NCI-H345 treated with DMSO at 0.1 percent for 48 hours (cell line): ENCODE data around the gene EPGN.

Source experiments
- DNase-seq: peaks from one replicate; lab custom pipeline; 2025; ENCODE audit not compliant: unreplicated experiment; lab: John Stamatoyannopoulos, UW

Gene EPGN

DNA sequence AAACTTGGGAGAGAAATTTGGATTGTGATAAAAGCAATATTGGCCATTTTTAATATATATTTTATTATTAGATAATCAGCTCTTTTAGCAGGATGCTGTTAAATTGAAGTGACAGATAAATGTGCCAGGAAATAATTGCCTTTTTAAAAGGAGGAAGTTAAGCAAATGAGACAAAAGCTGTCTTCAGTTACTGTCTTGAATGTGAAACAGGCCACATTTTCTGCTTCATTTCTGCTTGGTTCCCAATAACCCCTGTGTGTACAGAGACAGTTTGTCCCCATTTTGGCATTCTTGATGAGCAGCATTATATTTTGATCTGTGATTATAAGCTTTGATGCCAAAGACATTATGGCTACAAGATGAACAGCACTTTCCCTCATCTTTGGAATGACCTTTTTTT, 953 bp downstream of the EPGN start:
- DNase-seq: no peak

DNA sequence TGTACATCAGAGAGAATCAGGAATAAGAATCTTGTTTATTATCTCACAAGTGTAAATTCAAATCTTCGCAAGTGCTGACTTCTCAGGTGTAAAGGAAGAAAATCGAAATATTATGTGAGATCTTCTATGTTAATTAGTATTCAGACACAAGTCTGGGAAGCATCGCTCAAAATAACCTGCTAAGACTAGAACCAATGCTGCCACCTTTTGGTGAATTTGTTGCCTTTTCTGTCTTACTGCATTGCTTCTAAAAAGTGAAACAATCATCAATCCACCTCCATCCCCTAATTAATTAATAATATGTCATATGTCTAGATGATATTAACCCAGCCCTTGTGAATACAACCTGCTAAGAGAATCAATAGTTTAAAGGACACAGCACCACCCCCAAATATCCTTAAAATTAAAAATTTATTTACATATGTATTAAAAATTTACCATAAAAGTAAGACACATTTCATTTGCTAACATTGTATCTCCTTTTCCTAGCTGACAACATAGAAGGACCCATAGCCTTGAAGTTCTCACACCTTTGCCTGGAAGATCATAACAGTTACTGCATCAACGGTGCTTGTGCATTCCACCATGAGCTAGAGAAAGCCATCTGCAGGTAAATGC, 3.5 kb downstream of the EPGN start:
- peak; percentile 24 for DNase-seq

DNA sequence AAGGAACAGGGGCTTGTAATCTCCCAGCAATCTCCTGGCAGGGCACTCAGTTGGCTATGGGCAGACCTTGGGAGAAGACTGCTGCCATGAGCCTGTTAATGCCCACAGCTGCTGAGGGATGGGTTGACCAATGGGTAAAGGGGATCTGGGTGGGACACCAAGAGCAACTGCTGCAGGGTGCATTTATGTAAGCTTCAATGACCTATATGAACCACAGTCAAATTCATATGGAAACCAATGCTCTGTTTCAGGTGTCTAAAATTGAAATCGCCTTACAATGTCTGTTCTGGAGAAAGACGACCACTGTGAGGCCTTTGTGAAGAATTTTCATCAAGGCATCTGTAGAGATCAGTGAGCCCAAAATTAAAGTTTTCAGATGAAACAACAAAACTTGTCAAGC, 6.1 kb downstream of the EPGN start:
- DNase-seq: no peak

DNA sequence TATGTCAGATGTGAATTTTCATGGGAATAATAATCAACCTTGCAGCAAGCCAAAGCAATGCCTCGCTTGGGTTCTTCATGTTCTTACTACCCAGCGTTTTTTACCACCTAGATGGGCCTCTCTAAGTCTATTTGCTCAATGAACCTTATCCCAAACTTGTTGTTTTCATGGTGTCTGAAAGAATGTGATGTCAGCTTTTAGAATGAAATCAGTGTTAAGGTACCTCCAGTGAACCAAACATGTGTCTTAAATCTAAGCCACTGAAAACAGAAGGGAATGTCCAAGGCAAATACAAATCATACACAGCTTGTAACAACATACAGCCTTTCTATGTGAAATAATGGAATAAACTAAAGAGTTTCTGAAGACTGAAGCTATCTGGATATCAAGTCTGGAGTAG, 6.7 kb downstream of the EPGN start:
- DNase-seq: no peak

DNA sequence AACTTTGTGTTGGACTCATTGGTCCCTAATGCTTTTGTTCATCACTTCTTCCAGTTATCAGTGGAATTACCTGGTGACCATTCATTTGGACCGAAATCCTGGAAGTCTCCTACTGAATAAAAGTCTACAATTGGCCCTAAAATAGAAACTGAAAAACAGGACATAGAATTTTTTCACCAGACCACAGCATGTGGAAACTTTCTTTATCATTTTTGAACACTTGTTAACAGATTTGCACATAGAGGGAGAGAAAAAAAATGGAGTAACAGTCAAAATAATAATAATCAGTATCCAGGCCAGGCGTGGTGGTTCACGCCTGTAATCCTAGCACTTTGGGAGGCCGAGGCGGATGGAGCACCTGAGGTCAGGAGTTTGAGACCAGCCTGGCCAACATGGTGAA, 7.1 kb downstream of the EPGN start:
- DNase-seq: no peak

DNA sequence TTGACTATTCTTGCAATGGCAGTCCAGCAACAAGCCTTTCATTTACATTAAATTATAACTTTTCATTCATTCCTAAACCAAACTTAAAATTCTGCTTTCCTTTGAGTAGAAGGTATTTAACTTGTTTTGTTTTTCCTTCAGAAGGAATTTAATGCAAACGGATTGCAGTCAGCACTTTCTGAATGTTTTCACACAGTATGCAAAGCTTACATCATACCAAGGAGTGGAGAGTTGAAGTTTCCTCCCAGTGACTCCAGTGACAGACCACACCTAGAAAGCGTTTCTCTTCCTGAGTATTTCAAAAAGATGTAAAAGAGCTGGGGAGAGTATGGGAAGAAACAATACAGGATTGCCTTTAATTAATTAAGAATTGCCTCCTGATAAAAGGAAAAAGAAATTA, 8.1 kb downstream of the EPGN start:
- no peak for DNase-seq

DNA sequence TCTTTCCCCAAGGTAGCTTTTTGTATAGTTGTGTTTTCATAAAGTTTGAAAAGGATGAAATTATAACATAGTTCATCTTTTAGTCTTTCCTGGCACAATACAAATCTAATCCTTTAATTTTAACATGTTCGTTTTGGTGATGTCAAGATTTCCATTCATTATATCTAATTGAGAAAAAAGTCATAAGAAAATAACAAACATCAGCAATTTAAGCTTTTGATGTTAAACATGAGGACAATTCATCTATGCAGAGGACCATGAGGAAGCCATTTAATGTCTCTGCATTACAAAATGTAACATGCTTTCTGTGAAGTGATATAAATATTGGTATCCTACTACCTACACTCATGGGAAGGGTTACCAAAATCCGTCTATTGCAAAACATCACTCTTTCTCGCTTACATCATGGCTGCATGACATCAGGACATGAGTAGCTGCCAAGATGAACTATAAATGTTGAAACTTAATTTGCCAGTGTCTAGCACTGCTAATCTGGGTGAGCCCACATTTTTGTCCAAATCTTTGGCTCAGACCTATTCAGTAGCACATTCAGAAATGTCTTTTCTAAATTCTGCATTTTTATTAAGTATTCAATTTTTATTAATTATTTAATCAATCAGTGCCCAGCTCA, 9.5 kb downstream of the EPGN start:
- no peak for DNase-seq

DNA sequence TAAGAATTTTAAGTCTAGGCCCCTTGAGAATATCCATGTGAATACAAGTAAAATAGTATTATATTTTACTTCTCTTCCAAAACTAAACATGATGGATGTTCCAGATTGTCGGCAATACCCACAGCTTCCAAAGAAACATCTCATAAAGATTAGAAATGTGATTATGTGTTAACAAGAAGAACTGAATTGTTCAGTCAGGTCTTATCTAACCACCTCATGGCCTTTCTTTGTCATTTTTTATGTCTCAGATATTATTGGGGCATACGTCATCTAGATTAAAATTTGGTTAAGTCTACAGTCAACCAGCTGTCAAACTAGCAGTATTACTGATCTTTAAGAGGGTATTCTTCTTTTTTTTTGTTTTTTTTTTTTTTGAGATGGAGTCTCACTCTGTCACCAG, 10.0 kb downstream of the EPGN start:
- no peak for DNase-seq

DNA sequence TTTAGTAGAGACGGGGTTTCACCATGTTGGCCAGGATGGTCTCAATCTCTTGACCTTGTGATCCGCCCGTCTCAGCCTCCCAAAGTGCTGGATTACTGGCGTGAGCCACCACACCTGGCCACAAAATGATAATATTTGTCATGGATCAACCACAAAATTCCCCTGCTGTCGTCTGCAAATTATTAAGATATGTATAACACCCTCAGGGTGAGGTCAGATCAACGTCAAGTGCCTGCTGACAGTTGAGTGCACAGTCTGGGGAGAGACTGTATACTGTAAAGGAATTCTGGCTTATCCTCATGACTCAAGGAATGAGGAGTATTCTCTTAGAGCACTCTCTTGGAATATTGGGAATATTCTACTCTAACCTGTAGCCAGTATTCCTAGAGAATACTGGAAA, 11.2 kb downstream of the EPGN start:
- no peak for DNase-seq

DNA sequence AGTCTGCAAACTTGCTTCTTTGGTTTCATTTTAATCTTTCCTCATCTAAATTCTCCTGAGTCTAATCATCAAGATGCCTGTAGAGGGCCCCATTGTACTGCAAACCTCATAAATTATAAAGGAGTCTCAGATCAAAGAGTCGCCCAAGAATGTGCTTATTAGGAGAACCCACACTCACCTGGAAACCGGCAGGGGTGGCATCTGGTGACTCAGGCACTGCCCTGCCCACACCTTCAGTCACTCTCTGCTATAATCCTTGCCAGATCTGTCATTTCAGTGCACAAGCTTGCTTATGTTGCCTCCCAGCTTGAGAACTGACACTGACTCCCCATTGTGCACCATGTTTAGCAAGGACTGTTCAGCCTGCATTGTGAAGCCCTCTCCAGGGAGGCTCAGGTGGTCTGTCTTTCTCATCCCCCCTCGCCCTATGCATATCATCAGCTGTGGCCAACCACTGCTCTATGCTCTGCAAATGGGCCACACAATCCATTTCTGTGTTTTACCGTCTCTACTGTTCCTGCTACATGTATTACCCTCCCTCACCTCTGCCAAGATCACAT, 12.4 kb downstream of the EPGN start:
- DNase-seq: peak; percentile 1

DNA sequence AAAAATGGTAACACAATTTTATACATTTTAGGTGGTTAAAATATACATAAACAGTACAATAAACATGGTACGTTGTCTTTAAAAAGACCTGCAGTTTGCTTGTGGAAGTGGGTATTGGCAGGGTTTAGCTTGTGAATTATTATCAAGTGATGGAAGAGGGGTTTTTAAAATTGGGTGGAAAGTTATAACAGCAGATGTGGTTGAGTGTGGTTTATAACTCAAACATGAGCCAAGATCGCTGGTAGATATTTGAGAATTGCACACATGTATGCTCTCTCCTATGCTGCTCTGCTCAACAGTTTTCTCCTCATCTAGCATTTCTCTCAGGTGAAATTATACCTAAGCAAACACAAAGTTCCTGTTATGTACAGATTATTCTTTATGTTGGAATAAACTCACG, 14.0 kb downstream of the EPGN start:
- DNase-seq: no peak

DNA sequence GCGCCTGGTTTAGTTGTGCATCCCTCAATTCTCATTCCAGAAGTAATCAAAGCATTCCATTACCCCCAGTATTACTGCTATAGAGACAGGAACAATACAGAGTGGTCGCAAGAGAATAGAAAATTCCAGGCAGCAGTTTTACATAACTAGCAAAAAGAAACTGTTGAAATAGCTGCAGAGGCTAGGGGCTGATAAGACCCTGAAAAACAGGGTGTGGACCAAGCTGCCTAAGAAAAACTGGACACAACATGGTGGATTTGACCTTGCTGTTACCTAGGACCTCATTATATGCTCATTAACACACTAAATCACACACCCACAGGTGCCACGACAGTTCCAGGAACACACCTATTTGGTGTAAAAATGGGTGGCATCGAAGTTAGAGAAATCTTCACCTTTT, 15.4 kb downstream of the EPGN start:
- DNase-seq: no peak

DNA sequence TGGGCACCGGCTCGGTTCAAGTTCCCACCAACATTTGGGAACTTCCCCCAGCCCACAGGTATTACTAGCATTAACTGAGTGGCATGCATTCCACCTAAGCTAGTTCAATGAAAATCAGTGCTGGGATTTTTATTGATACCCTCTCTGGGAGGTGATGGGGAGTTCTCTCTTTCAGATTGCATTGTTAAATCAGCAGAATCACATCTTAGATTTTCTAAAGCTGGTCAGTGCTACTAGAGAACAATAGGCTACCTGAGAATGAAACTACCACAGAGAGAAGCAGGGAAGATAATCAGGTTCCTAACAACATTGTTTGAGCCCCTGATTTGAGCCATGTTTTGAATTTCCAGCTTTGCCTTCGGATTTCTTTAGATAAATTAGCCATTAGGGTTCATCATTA, 16.0 kb downstream of the EPGN start:
- DNase-seq: no peak

DNA sequence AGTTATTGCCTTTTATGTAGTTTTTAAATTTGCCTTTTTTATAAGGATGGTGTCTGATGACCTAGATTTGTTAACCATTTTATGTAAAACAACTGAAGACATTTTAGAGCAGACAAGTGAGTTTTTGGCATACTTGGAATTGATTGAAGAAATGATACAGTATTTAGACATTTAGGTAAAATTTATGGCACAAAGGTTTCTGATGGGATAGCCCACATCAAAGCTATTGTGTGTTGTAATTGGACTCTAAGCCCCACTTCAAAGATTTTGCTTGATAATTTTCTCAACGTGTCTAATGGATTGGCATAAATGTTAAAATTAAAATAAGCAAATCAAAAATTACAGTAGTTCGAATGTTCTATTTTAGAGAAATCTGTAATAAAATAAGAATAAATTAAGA, 17.6 kb downstream of the EPGN start:
- DNase-seq: no peak

DNA sequence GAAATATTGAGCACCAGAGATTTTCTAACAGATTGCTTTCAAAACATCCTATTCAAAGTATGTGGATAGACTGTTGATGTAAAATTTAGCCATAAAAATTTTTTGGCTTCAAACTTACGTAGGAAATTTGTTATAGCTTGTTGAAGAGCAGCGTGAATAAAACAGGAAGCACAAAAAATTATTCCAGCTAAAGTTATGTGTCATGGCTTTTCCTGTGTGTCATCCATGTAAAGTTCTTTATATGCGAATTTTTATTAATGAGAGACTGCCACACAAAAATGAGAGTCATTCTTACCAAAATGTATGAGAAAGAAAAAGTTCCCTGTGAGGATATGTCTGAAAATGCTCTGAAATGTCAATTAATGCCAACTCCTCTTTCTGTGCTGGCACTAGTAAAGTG, 19.5 kb downstream of the EPGN start:
- no peak for DNase-seq

DNA sequence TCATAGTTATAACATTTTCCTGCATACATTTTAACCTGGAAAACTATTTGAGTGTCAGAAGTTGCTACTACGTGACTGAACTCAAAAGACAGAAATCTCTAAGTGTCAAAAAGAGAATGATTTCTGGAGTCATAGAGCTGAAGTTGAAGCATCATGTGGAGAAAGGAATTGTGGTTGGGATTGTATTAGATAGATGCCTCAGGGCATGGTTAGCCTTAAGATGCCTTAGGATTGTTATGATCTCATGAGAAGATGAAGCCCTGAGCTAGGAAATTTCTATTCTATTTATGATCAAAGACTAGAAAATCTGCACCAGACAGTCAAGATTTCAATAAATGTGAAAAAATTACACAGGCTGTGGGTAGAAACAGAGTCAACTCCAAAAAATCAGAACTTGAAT, 20.2 kb downstream of the EPGN start:
- DNase-seq: no peak

DNA sequence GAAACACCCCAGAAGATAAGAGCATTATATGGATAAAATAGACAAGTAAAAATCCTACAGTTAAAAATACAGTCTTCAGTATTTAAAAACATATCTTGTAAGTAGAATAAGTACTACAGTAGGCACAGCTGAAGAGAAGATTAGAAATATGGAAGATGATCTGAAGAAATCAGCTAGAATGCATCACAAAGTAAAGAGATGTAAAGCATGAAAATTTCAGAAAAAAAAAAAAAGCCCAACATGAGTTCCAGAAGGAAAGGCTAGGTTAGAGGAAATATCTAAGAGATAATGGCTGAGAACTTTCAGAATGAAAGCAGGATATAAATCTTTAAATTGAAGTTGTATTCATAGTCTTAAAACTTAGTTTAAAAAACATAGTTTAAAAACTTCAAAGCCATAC, 21.0 kb downstream of the EPGN start:
- no peak for DNase-seq

DNA sequence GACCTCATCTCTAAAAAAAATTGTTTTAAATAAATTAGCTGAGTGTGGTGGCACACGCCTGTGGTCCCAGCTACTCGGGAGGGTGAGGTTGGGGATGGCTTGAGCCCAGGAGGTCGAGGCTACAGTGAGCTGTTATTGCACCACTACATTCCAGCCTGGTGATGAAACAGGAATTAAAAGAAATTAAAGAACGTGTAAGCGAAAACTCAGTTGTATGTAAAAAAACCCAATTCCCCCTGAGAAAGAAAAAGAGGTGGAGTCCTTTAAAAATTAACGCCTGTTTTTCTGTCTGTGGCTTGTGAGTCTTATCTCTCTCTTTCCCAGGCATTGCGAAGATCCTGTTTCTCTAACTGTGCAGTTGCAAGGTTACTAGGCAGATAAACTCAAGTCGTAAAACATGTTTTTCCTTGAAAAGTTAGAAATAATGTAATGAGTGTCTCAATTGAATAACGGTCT, 22.1 kb downstream of the EPGN start:
- no peak for DNase-seq

DNA sequence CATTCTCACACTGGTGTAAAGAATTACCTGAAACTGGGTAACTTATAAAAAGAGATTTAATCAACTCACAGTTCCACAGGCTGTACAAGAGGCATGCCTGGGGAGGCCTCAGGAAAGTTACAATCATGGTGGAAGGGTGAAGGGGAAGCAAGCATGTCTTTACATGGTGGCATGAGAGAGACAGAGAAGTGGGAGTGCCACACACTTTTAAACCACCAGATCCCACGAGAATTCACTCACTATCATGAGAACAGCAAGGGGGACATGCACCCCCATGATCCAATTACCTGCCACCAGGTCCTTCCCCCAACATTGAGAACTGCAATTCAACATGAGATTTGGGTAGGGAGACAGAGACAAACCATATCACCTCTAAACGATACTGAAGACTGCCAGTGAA, 23.0 kb downstream of the EPGN start:
- DNase-seq: no peak

DNA sequence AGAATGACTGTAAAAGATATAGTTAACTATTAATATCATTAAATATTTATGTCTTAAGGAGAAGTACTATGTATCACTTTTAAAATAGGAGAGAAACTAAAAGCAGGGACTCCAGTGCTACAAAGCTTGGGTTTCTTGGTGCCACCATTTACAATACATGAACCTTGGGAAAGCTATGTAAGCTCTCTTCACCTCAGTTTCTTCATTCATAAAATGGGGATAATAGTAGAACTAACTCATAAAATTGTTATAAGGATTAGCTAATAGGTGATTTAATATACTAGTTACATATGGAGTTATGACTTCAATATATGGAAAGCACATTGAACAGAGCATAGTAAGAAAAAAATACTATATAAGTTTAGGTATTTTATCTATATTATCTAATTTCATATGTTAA, 23.7 kb downstream of the EPGN start:
- no peak for DNase-seq

DNA sequence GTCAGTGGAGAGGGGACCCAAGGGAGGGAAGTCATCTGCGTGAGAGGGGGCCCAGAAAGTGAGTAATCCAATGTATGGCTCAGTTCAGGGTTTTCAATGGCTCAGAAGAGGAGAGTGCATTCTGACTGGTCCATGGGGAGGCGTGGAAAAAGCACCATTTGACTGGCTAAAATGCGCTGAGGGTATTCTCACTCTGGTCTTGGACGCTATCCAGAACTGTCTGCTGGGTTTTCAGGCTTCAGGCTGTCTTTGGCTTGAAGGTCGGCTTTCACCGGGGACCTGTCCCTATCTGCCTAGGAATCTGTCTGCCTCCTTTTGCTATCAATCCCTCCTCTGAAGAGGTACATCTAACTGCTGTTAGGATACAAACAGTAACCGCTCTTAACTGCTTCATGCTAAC, 26.4 kb downstream of the EPGN start:
- DNase-seq: no peak

DNA sequence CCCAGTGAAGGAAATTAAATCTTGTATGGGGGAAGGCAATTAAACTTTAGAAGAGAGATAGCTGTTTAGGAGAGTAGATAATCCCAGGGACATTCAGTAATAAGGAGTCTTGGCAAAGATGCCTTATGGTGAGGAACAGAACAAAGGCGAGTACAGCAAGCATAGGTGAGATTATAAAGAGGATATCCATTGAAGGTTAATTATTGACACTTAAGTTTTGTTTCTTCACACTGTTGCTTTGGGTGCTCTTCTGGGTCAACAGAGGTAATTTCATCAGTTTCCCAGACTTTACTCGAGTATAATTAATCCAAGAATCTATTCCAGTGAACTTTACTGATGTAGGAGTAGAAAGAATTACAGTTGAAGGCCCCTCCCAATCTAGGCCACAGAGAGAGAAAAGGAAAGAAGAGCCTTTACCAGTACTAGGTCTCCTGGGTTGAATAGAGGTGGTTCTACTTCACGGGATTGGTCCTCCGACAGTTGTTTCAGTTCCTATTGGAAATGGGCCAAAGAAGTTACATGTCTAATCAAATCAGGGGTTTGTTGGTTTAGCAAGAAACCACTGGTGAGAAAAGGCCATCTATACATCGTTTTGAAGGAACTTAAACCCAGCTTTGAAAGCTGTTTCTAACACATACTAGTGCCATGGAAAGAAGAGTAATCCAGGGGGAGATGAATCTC, 27.2 kb downstream of the EPGN start:
- no peak for DNase-seq
